WTC11 (cell line): ENCODE data around the gene NCAM2.

ENCODE experiments used
- AFF4 ChIP-seq: sonication (generic); formaldehyde crosslinking; IDR thresholded peaks from 2 replicates; pipeline ENCODE4 v1.8.1; 2023; ENCODE audit warnings: mild to moderate bottlenecking, missing genetic modification reagents, borderline replicate concordance
- ATF3 ChIP-seq: sonication (generic); formaldehyde crosslinking; conservative IDR thresholded peaks from 2 replicates; pipeline ENCODE4 v1.8.1; 2022; ENCODE audit warnings: mild to moderate bottlenecking, missing genetic modification reagents
- CREB1 ChIP-seq: sonication (generic); formaldehyde crosslinking; IDR thresholded peaks from 2 replicates; pipeline ENCODE4 v1.8.0; 2023; ENCODE audit warnings: mild to moderate bottlenecking, missing genetic modification reagents
- CTCF ChIP-seq: fragments of 200-600 bp; IDR thresholded peaks from 2 replicates; pipeline ENCODE4 v1.8.0; 2022; ENCODE audit warnings: antibody characterized with exemption
- HMGA2 ChIP-seq: fragments of 250-450 bp; sonication (Bioruptor Pico); IDR thresholded peaks from 2 replicates; pipeline ENCODE4 v1.4.0; 2021; ENCODE audit warnings: mild to moderate bottlenecking, moderate library complexity
- NFE2L1 ChIP-seq: sonication (generic); formaldehyde crosslinking; IDR thresholded peaks from 2 replicates; pipeline ENCODE4 v1.8.1; 2023; ENCODE audit warnings: missing genetic modification reagents
- NR1H2 ChIP-seq: sonication (generic); formaldehyde crosslinking; IDR thresholded peaks from 2 replicates; pipeline ENCODE4 v1.9.0; 2021; ENCODE audit warnings: mild to moderate bottlenecking, moderate library complexity, missing genetic modification reagents
- PREB ChIP-seq: sonication (generic); formaldehyde crosslinking; IDR thresholded peaks from 2 replicates; pipeline ENCODE4 v1.8.1; 2022; ENCODE audit warnings: mild to moderate bottlenecking, missing genetic modification reagents, moderate library complexity, borderline replicate concordance
- SMAD3 ChIP-seq: sonication (generic); formaldehyde crosslinking; IDR thresholded peaks from 2 replicates; pipeline ENCODE4 v1.8.0; 2022; ENCODE audit warnings: missing genetic modification reagents, mild to moderate bottlenecking, borderline replicate concordance
- STAT6 ChIP-seq: sonication (generic); formaldehyde crosslinking; conservative IDR thresholded peaks from 2 replicates; pipeline ENCODE4 v1.8.1; 2023; ENCODE audit warnings: mild to moderate bottlenecking, low read depth, missing genetic modification reagents, moderate library complexity

- TF ChIP-seq NFE2L1 (CRISPR knock-in tag), result no peak
- TF ChIP-seq CTCF, result no peak
- TF ChIP-seq PREB (CRISPR knock-in tag), result no peak
- no peak for TF ChIP-seq AFF4 (CRISPR knock-in tag)
- TF ChIP-seq HMGA2, result no peak
- TF ChIP-seq ATF3 (CRISPR knock-in tag), result no peak
- no peak for TF ChIP-seq STAT6 (CRISPR knock-in tag)
- no peak for TF ChIP-seq NR1H2 (CRISPR knock-in tag)
- TF ChIP-seq CREB1 (CRISPR knock-in tag), result no peak
- TF ChIP-seq SMAD3 (CRISPR knock-in tag), result no peak
These were observed 160.2 kb downstream of the NCAM2 start for GRCh38 chr21:21158376-21158918.
